Measurements from ENCODE around the gene PHF20. TPM values are rescaled to one million over a fixed set of nuclear protein-coding genes. Genes with fewer than 3 reads are reported as not detected.

Gene PHF20
- total and polyA plus RNA-seq, 8 donors: 9.4 to 20.3 (median 12.0) TPM

DNA sequence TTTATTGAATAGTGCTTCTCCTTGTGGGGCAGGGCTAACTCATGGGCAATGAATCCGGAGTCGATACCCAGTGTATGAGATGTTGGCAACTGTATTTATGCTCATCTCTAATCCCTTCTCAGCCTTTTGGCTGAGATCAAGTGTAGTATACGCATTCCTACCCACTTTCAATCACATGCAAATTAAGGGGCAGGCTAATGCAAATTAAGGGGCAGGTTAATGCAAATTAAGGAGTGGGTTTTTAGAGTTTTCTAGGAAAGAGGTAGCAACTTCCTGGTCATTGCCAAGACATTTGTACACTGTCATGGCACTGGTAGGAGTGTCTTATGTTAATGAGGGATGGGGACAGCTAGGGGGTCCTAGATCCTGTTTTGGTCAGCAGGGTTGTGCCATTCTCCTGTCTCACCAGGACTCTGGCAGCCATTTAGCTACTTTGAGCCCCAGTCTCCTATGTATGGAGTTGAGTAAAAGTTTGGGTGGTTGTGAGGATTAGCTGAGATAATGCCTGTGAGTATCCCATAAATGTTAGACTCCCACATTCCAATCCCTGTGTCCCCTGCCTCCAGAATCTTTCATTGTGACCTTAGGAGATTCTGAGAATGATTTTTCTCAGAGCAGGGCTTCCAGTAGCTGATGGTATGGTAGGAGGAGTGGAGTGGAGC, 196.3 kb downstream of the PHF20 start, which contains the start of gene CNBD2:
CNBD2 (plus strand) TSS at position 612 of the 662 bp plus-strand sequence. CDS start 173 bp downstream, outside the sequence.
- Histone ChIP-seq H3K9me3 (no peaks in the 10 kb centered on the region), H3K36me3 (no peaks in the 10 kb centered on the region), H3K27ac (no peak within 1 kb of the TSS), H3K4me1 (no peaks in the 10 kb centered on the region), H3K27me3 (no peaks in the 10 kb centered on the region), H3K4me3 (no peak within 1 kb of the TSS)
- ATAC-seq (no peak), DNase-seq (no peak), FAIRE-seq (no peak)
- TF ChIP-seq, protein P1, sequence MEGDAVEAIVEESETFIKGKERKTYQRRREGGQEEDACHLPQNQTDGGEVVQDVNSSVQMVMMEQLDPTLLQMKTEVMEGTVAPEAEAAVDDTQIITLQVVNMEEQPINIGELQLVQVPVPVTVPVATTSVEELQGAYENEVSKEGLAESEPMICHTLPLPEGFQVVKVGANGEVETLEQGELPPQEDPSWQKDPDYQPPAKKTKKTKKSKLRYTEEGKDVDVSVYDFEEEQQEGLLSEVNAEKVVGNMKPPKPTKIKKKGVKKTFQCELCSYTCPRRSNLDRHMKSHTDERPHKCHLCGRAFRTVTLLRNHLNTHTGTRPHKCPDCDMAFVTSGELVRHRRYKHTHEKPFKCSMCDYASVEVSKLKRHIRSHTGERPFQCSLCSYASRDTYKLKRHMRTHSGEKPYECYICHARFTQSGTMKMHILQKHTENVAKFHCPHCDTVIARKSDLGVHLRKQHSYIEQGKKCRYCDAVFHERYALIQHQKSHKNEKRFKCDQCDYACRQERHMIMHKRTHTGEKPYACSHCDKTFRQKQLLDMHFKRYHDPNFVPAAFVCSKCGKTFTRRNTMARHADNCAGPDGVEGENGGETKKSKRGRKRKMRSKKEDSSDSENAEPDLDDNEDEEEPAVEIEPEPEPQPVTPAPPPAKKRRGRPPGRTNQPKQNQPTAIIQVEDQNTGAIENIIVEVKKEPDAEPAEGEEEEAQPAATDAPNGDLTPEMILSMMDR (IDR thresholded peaks at IDR 0.05): no peak
- intact Hi-C loops (cut with DNase I): no loop called here
- WGBS, 2 donors: 96% methylated on average over 3 of the region's 3 CpGs

DNA sequence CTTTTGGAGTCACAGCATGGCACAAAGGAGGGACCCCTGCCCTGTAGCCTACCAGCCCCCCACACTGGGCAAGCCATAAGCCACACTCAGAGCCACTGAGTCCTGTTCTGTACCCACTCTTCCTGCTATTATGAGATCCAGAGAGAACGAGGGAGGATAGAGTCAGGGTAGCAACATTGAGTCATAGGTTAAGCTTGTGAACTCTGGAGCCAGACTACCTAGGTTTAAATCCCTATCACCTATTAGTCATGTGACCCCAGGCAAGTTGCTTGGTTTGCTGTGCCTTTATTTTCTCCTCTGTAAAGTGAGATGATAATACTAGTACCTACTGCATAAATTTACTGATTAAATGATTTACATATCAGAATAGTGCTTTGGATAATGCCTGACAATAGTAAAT, 197.1 kb downstream of the PHF20 start:
- intact Hi-C loops (cut with DNase I): no loop called here

DNA sequence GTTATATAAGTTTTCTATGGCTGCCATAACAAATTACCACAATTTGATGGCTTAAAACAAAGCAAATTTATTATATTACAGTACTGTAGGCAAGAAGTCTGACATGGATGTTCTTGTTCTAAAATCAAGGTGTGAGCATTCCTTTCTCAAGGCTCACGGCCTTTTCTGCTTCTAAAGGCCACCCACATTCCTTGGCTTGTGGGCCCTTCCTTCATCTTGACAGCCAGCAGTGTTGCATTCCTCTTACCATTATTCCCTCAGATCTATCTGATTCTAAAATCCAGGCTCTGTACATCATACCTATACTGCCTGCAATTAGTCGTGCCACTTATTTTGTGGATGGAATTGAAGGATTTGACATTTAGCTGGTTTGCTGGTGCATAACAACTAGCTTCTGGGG, 200.2 kb downstream of the PHF20 start:
- TF ChIP-seq, protein P1 (IDR thresholded peaks at IDR 0.05): no peak
- H3K27me3 ChIP-seq: no peaks in the 10 kb centered on the region
- H3K4me1 ChIP-seq: no peaks in the 10 kb centered on the region
- intact Hi-C loops (cut with DNase I): no loop called here
- no peaks in the 10 kb centered on the region for H3K36me3 ChIP-seq
- H3K9me3 ChIP-seq: no peaks in the 10 kb centered on the region
- no peak for ATAC-seq
- no peak for FAIRE-seq
- no peak overlapping the region for H3K4me3 ChIP-seq
- no peak for DNase-seq
- 93 to 95% methylated on average over 2 of the region's 2 CpGs for WGBS, 2 donors
- no peak overlapping the region for H3K27ac ChIP-seq

More for the DNA sequence above, 197.1 kb downstream of the PHF20 start:
- DNase-seq: no peak
- Histone ChIP-seq H3K4me1 (no peaks in the 10 kb centered on the region), H3K27me3 (no peaks in the 10 kb centered on the region), H3K27ac (no peak overlapping the region), H3K36me3 (no peaks in the 10 kb centered on the region), H3K4me3 (no peak overlapping the region), H3K9me3 (no peaks in the 10 kb centered on the region)
- no peak for ATAC-seq
- FAIRE-seq: no peak
- WGBS, 2 donors: 47 to 57% methylated on average over 1 of the region's 1 CpG
- TF ChIP-seq, protein P1 (IDR thresholded peaks at IDR 0.05): no peak

DNA sequence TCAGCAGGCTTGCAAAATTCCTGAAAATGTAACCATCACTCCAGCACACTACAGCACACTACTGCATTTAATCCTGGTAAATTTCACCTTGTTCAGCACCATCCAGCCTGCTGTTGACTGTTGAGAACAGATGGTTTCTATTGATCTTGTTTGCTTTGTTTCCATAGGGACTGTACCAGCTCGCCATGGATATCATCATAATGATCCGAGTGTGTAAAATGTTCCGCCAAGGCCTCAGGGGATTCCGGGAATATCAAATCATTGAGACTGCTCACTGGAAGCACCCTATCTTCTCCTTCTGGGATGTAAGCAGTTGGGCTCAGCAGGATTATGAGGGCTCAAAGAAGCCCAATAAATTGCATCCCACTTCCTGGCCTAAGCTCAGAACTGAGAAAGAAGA, 200.6 kb downstream of the PHF20 start:
- DNase-seq (no peak), FAIRE-seq (no peak), ATAC-seq (peak in 2 of 4 donors; percentile 81)
- 83 to 84% methylated on average over 4 of the region's 4 CpGs for WGBS, 2 donors
- Histone ChIP-seq H3K27ac (no peak overlapping the region), H3K9me3 (no peaks in the 10 kb centered on the region), H3K27me3 (no peaks in the 10 kb centered on the region), H3K4me3 (no peak overlapping the region), H3K4me1 (no peaks in the 10 kb centered on the region), H3K36me3 (no peaks in the 10 kb centered on the region)
- TF ChIP-seq, protein P1 (IDR thresholded peaks at IDR 0.05): no peak
- intact Hi-C loops (cut with DNase I): no loop called here

DNA sequence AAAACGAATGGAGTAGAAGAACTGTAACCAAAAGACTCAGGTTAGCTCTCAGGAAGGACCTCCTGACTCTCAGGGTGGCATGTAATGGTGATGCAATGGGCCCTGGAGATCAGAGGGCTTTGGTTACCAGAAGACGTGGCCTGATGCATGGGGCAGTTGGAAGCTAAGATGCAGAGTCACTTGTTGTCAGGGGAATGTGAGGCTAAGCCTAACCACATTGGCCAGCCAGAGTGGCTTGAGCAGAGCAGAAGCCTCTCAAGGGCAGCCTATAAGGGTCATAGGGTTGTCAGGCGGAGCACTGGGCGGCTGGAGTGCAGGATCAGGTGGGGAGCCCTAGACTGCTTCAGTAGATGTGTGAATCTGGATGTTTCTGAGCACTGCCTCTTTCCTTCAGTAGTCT, 202.4 kb downstream of the PHF20 start:
- Histone ChIP-seq H3K36me3 (no peaks in the 10 kb centered on the region), H3K27ac (no peak overlapping the region), H3K27me3 (no peaks in the 10 kb centered on the region), H3K4me3 (no peak overlapping the region), H3K4me1 (no peaks in the 10 kb centered on the region), H3K9me3 (no peaks in the 10 kb centered on the region)
- WGBS, 2 donors: 78 to 82% methylated on average over 4 of the region's 4 CpGs
- ATAC-seq (no peak), DNase-seq (no peak), FAIRE-seq (no peak)
- intact Hi-C loops (cut with DNase I): no loop called here
- TF ChIP-seq, protein P1 (IDR thresholded peaks at IDR 0.05): no peak

Data from pancreas (tissue), 10 donors.